GM18951 (cell line): ENCODE measurements around the gene TMEM236.

Experiments
- POLR2A ChIP-seq: IDR thresholded peaks from 4 replicates; pipeline ENCODE4 v1.6.1; 2011; ENCODE audit warnings: mild to moderate bottlenecking; ENCODE audit not compliant: insufficient read length, insufficient read depth; ENCODE audit errors: extremely low read depth
- in situ Hi-C: fragments of 300-500 bp; cut with MboI; formaldehyde crosslinking; loops from one replicate; pipeline ENCODE4 v1.12.0; 2022; ENCODE audit warnings: low sequenced_read_pairs, mixed read lengths, inconsistent platforms; ENCODE audit not compliant: unreplicated experiment

Gene TMEM236

DNA sequence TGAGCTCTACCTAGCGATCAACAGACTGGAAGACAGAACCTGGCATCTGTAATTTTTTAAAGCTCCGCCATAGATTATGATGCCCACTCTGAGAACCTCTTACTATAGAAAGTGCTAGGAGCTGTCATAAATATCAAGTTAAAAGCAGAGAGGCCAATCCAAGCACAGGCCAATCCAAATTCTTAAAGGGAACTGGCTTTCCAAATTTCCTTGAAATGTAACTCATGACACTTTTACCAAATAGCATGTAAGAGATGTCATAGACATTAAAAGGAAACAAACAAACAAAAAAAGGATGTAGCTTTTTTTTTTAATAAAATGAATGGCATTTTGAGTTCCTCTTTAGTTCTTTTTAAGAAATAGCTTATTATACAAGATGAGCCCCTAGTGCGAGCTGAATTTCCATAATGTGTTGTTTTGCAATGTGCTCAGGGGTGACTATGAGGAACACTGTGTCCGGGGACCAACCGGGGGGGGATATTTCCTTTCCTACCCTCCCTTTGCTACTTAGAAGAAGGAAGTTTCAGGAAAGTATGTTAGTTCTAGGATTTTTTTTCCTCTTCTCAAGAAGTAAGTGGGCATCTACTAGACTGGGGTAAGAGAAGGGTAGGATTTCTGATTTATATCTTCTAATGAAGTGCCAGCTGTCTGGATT lies 33.4 kb downstream of the TMEM236 start:
- no peak for TF ChIP-seq POLR2A

DNA sequence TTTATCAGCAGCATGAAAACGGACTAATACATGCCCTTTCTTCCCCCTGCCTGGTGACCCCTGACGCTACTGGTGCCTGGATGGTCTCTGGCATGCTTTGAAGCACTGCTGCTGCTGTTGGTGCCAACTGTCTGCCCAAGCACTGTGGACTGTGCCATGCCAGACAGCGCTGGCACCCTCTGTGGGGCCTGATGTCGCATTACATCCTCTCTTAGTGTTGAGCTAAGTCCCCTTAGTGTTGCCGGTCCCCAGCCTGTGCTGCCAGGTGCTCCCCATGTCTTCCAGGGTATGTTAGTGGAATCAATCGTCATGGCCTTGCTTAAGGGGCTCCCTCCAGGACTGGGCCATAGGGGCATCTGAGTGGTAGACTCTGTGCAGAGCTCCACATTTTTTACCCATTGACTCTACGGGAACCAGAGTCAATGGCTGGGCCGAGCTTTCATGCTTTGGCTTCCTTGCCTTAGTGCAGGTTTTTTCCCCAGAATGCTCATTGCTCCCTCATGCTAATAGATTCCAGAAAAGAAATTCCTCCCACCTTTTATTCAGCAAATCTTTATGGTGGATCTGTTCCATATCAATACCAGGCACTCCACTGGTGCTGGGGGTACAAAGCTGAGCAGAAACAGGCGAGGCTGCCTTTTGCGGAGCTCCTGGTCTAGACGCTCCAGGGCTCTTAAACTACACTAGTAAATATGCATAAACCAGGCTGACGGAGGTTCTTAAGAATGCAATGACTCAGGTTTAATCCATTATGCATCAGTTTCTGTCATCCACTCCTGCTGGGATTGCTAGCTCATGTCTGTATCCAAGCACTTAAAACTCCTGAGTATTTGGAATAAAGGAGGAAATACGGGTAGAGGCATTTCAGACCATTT lies 35.3 kb downstream of the TMEM236 start:
- in situ Hi-C loops, result no loop called here
- no peak for TF ChIP-seq POLR2A

More for the DNA sequence above, 33.4 kb downstream of the TMEM236 start:
- in situ Hi-C loops, result no loop called here

DNA sequence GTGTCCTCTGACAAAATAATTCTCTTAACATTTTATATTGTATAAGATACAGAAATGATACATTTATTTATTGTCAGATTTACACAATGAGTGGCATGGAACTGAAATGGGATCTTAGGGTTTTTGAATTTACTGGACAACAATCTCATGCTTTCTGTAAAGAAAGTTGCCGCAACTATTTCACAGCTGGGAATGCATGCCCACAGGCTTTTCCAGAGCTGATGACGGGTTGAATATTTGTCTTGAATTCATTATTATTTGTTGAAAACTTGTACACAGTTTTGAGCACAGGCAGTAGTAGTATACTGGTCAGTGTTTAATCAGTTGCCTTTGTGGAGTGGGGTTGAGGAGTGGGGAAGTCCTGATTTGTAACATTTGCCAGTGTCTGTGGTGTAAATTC lies 36.6 kb downstream of the TMEM236 start:
- in situ Hi-C loops, result no loop called here
- no peak for TF ChIP-seq POLR2A

- TF ChIP-seq POLR2A, result no peak
- in situ Hi-C loops, result no loop called here
These were observed 37.4 kb downstream of the TMEM236 start for GRCh38 chr10:17789396-17789795.

DNA sequence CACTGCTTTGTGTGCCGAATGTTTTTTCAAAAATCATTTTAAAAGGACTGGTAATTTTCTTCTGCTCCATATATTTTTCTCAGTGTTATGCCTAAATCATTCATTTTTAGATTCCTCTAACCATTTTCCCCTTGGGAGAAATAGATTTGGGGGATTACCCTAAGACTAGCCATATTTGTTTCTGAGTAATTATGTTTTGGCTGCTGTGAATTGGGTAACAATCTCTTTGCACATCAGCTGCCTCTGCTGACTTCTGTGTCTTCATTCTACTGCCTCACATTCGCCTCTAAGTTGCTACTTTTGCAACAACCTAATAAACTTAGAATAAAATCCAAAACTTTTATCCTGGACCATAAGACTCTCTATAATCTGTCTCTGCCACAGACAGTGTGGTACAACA lies 38.6 kb downstream of the TMEM236 start:
- no peak for TF ChIP-seq POLR2A
- in situ Hi-C loops, result no loop called here

DNA sequence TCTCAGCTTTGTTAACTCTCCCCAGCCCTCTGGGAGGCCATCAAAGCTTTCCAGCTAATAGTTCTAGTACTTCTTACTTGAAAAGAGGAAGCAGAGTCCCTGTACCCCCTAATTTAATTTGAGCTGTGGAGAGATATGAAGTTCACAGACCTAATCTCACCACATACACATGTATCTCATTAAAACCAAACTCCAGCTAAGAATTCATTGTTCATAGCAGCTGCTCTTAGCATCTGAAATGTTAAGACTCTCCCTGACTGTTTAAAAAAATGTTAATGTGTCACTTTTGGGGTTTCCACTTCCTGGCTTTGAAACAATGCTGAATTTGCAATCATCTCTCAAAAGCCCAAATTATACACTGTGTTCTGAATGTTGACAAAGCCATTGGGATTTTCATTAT lies 41.0 kb downstream of the TMEM236 start:
- in situ Hi-C loops, result no loop called here
- TF ChIP-seq POLR2A, result no peak

DNA sequence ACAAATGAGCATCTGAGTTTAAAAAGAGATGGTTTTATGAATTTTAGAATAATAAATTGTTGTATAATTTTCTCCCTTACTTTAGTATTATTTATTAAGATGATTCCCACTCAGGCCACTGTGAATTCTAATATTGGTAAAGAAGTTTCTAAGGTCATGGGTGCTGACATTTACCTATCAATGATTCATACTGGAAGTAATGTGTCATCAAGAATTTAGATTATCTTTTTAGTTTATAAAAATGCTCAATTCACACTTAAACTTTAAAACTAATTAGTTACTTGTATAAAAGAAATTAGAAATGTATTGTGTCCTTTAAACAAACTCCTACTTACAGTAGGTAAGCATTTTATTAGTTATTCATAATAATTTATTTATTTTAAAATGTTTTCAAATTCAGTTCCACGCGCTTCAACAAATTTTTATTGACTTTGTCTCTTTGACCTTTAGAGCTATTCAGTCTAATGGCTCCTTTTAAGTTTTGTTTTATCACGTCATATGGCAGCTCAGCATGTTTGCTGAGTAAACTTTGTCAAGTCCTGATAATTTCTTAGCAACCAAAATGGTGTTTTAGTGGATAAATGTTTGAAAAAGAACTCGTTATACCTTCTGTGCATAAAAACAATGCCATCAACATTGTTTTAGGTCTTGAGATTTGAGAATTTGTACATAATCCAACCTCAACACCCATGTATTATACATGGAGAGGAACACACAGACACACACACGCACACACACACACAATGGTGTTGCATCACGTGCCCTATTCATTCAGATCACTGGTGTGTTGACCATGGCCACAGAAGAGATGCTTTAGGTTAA lies 42.0 kb downstream of the TMEM236 start:
- in situ Hi-C loops, result no loop called here

GRCh38 chr10:17795083-17795482 lies 43.1 kb downstream of the TMEM236 start:
- in situ Hi-C loops, result no loop called here
- TF ChIP-seq POLR2A, result no peak

More for the DNA sequence above, 42.0 kb downstream of the TMEM236 start:
- TF ChIP-seq POLR2A, result no peak

DNA sequence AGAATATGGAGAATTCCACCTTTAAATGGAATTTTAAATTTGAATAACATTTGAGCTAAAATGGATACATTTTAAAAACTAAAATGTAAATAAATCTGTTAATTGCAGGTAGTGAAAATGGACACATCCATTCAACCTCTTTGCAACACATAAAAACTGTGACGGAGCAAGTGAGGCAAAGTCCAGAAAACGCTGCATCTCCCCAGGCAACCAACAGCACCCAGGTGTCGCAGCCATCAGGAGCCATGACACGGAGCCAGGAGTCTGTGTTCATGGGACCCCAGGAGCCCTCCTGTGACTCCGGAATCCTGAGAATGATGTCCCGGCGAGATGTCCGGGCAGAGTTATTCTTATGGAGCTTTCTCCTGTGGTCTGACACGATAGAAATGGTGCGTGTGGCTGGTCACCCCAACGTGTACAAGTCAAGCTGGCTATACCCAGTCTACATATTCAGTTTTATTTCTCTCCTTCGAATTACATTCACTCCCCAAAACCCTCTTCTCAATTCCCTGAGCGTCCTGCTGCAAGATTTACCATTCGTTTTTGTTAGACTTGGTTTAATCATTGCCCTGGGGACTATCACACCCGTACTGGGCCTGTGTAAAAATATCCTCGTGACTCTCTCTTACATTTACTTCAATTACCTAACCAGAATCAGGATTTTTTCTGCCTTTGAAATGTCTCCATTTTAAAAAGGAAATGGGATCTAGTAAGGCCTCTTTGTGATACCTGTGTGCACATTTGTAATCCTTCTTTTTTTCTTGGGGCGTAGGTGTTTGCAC lies 44.0 kb downstream of the TMEM236 start:
- in situ Hi-C loops, result no loop called here
- no peak for TF ChIP-seq POLR2A

DNA sequence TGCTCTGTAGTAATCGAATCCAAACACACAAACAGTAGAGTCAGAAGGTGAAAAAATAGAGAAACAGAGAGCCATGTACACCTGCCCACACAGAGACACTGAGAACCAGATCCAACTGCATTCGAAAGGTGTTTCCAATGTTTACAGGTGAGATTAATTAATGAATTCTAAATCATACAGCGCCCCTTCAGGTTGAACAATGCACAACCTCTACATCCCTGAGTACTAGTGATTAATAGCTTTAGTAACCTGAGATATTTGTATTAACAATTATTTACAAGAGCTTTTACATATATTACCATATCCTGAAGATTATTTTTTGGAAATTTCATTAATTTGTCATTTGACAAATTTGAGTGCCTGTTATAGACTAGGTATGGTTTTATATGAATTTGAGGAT lies 49.5 kb downstream of the TMEM236 start:
- in situ Hi-C loops, result no loop called here
- no peak for TF ChIP-seq POLR2A

DNA sequence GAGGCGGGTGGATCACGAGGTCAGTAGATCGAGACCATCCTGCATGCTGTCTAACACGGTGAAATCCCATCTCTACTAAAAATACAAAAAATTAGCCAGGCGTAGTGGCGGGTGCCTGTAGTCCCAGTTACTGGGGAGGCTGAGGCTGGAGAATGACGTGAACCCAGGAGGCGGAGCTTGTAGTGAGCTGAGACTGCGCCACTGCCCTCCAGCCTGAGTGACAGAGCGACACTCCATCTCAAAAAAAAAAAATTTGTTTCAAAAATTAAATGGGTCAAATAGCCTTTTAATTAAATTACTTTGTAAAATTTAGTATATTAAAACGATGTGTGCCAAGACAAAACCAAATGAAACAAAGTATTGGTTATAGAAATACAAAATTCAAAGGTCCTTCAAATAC lies 50.3 kb downstream of the TMEM236 start:
- in situ Hi-C loops, result no loop called here
- no peak for TF ChIP-seq POLR2A

GRCh38 chr10:17802976-17803375 lies 51.0 kb downstream of the TMEM236 start:
- in situ Hi-C loops, result no loop called here
- TF ChIP-seq POLR2A, result no peak
